GM18907 (cell line): Measurements from ENCODE around the gene VPS16.
"Not testable (repeated sequence)": the region's sequence is repeated elsewhere in the genome, so short reads cannot be mapped to it uniquely, and the experiment has no call there.

ENCODE experiments used
- ATAC-seq: cut with Tn5 transposase; IDR thresholded peaks from one replicate; pipeline ENCODE4 v1.9.1; 2021; ENCODE audit warnings: mild to moderate bottlenecking, moderate library complexity; ENCODE audit not compliant: unreplicated experiment

Gene VPS16

GRCh38 chr20:2894221-2894620, 53.7 kb downstream of the VPS16 start:
- ATAC-seq, result no peak

DNA sequence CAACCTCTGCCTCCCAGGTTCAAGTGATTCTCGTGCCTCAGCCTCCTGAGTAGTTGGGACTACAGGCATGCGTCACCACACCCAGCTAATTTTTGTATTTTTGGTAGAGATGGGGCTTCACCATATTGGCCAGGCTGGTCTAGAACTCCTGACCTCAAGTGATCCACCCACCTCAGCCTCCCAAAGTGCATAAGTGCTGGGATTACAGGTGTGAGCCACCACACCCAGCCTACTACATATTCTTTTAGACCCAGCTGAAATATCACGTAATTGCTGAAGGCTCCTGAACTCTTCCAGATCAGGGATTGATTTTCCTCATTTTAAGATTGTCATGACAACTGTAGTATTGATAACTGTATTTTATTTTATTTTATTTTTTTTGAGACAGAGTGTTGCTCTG, 54.6 kb downstream of the VPS16 start:
- not testable (repeated sequence) for ATAC-seq

GRCh38 chr20:2899243-2899642, 58.7 kb downstream of the VPS16 start:
- ATAC-seq, result no peak

GRCh38 chr20:2900845-2901592, 60.5 kb downstream of the VPS16 start:
- ATAC-seq, result no peak

DNA sequence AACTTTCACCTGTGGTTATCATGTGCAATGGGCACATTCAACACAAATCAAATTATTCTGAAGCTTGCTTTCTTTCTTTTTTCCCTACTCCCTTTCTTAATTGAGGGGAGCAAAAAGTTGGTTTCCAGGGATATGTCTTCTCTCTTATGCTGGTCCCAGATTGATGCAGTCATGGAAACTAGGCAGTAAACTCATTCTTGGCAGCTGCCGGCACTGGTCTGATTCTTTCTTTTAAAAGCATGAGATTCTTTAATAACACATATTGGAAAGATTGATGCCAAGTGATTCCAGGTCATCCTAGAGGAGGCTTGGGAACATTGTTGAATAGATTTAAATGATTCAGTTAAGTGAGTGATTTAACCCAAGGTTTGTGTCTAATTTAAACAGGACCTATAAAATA, 61.7 kb downstream of the VPS16 start:
- no peak for ATAC-seq

- no peak for ATAC-seq
Observed at GRCh38 chr20:2902818-2903217, 62.3 kb downstream of the VPS16 start.

DNA sequence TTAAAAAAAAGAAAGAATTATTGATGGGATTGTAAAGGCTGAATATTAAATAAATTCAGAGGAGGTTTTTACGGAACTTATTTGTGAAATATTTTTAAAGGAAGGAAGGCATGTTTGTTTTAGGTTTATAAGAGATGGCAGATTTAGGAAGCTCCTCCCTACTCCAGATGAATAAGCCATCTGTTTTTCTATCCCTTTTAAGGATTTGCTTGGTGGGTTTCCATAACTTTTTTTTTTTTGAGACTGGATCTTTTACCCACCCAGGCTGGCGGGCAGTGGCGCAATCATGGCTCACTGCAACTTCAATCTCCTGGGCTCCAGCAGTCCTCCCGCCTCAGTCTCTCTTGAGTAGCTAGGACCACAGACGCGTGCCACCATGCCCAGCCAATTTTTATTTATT, 63.1 kb downstream of the VPS16 start:
- ATAC-seq, result no peak

DNA sequence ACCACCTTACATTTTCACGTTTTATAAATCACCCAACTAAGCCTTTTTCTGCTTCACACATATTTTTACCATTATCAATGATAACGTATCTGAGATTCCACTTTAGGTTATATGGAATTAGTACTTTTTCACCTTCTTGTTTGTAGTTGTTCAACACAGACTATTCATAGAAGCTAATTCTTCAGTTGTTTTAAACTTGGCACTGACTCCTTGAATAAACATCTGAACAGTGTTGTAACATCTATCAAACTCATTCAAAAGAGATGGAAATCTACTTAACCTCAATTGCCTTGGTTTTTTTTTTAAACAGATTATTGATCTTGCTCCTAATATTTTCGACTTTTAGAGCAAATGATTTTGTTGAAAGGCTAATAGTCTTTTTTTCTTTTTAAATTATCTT, 67.0 kb downstream of the VPS16 start:
- ATAC-seq, result no peak

GRCh38 chr20:2909953-2910352, 69.4 kb downstream of the VPS16 start:
- ATAC-seq, result no peak

DNA sequence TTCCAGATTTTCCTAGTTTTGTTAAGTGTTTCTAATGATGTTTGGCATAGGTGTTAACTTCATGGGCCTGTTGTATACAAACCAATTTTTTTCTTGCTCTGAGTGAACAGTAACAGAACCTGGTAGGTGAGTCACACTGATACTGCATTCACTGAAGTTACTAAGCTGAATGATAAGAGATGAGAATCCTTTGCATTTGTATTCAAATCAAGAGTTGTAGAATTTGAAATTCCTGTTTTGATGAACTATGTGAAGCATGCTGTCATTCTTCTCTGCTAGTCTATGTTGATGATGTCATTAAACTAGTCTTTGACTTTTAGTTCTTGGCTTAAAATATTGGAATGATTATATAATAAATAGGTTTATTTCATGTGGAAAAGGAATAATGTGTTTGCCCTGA, 70.7 kb downstream of the VPS16 start:
- no peak for ATAC-seq

- no peak for ATAC-seq
Observed at GRCh38 chr20:2914160-2914559, 73.6 kb downstream of the VPS16 start.
